Measurements from ENCODE around the gene PLA2G4F.

PLA2G4F gene

GRCh38 chr15:42104095-42104891 is 52.1 kb downstream of the PLA2G4F start:
- no peak for TF ChIP-seq EZH2 (IDR thresholded peaks at IDR 0.05; ENCODE audit: borderline replicate concordance, low read depth, low read length, severe bottlenecking)
- Histone ChIP-seq H3K4me1 (ENCODE audit: insufficient read depth, low read length) (peaks cover 11% of the 10 kb centered on the region), H3K4me3 (ENCODE audit: low read depth in 1 of 2, low read length in 2 of 2) (no peak overlapping the region), H3K9ac (ENCODE audit: low read depth, low read length) (no peak overlapping the region), H4K20me1 (ENCODE audit: insufficient read depth, low read length) (no peaks in the 10 kb centered on the region), H3K27ac (ENCODE audit: low read length) (no peak overlapping the region), H3K27me3 (ENCODE audit: insufficient read depth, low read length, poor library complexity) (no peaks in the 10 kb centered on the region), H3K79me2 (ENCODE audit: insufficient read depth, low read length) (no peaks in the 10 kb centered on the region), H3K36me3 (ENCODE audit: insufficient read depth, low read length) (no peaks in the 10 kb centered on the region), H3K9me3 (ENCODE audit: insufficient read depth, low read length, severe bottlenecking) (no peaks in the 10 kb centered on the region), H3K4me2 (ENCODE audit: insufficient read depth, low read length) (no peak overlapping the region), H2AFZ (ENCODE audit: low read depth, low read length) (no peak overlapping the region)
- DNase-seq (no peak), ATAC-seq (ENCODE audit: insufficient read depth, low read depth) (no peak)

- Histone ChIP-seq H3K4me1 (ENCODE audit: insufficient read depth, low read length) (peaks cover 11% of the 10 kb centered on the region), H3K27me3 (ENCODE audit: insufficient read depth, low read length, poor library complexity) (no peaks in the 10 kb centered on the region), H3K36me3 (ENCODE audit: insufficient read depth, low read length) (no peaks in the 10 kb centered on the region), H2AFZ (ENCODE audit: low read depth, low read length) (no peak overlapping the region), H4K20me1 (ENCODE audit: insufficient read depth, low read length) (no peaks in the 10 kb centered on the region), H3K79me2 (ENCODE audit: insufficient read depth, low read length) (no peaks in the 10 kb centered on the region), H3K4me2 (ENCODE audit: insufficient read depth, low read length) (no peak overlapping the region), H3K9ac (ENCODE audit: low read depth, low read length) (no peak overlapping the region), H3K27ac (ENCODE audit: low read length) (no peak overlapping the region), H3K4me3 (ENCODE audit: low read depth in 1 of 2, low read length in 2 of 2) (no peak overlapping the region), H3K9me3 (ENCODE audit: insufficient read depth, low read length, severe bottlenecking) (no peaks in the 10 kb centered on the region)
- no peak for DNase-seq
- no peak for ATAC-seq (ENCODE audit: insufficient read depth, low read depth)
- TF ChIP-seq, protein P1, sequence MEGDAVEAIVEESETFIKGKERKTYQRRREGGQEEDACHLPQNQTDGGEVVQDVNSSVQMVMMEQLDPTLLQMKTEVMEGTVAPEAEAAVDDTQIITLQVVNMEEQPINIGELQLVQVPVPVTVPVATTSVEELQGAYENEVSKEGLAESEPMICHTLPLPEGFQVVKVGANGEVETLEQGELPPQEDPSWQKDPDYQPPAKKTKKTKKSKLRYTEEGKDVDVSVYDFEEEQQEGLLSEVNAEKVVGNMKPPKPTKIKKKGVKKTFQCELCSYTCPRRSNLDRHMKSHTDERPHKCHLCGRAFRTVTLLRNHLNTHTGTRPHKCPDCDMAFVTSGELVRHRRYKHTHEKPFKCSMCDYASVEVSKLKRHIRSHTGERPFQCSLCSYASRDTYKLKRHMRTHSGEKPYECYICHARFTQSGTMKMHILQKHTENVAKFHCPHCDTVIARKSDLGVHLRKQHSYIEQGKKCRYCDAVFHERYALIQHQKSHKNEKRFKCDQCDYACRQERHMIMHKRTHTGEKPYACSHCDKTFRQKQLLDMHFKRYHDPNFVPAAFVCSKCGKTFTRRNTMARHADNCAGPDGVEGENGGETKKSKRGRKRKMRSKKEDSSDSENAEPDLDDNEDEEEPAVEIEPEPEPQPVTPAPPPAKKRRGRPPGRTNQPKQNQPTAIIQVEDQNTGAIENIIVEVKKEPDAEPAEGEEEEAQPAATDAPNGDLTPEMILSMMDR (IDR thresholded peaks at IDR 0.05; ENCODE audit: borderline replicate concordance, extremely low read depth, low read length, poor library complexity, severe bottlenecking): no peak
- TF ChIP-seq EZH2 (IDR thresholded peaks at IDR 0.05; ENCODE audit: borderline replicate concordance, low read depth, low read length, severe bottlenecking): no peak
These were observed 53.7 kb downstream of the PLA2G4F start for GRCh38 chr15:42102646-42103235.

GRCh38 chr15:42101861-42102260 is 54.6 kb downstream of the PLA2G4F start:
- no peaks in the 10 kb centered on the region for H3K9me3 ChIP-seq (ENCODE audit: insufficient read depth, low read length, severe bottlenecking)
- H3K27me3 ChIP-seq (ENCODE audit: insufficient read depth, low read length, poor library complexity): no peaks in the 10 kb centered on the region
- H3K79me2 ChIP-seq (ENCODE audit: insufficient read depth, low read length): no peaks in the 10 kb centered on the region
- H3K27ac ChIP-seq (ENCODE audit: low read length): no peak overlapping the region
- H3K36me3 ChIP-seq (ENCODE audit: insufficient read depth, low read length): no peaks in the 10 kb centered on the region
- H3K4me3 ChIP-seq (ENCODE audit: low read depth in 1 of 2, low read length in 2 of 2): no peak overlapping the region
- no peaks in the 10 kb centered on the region for H4K20me1 ChIP-seq (ENCODE audit: insufficient read depth, low read length)
- no peak overlapping the region for H3K9ac ChIP-seq (ENCODE audit: low read depth, low read length)
- no peak for TF ChIP-seq EZH2 (IDR thresholded peaks at IDR 0.05; ENCODE audit: borderline replicate concordance, low read depth, low read length, severe bottlenecking)
- TF ChIP-seq, protein P1 (IDR thresholded peaks at IDR 0.05; ENCODE audit: borderline replicate concordance, extremely low read depth, low read length, poor library complexity, severe bottlenecking): no peak
- peaks cover 11% of the 10 kb centered on the region for H3K4me1 ChIP-seq (ENCODE audit: insufficient read depth, low read length)
- no peak overlapping the region for H3K4me2 ChIP-seq (ENCODE audit: insufficient read depth, low read length)
- no peak for ATAC-seq (ENCODE audit: insufficient read depth, low read depth)
- no peak overlapping the region for H2AFZ ChIP-seq (ENCODE audit: low read depth, low read length)
- DNase-seq: no peak

All from DND-41 (cell line).